ENCODE results near the gene STKLD1. TPM values are rescaled to one million over a fixed set of nuclear protein-coding genes. Genes with fewer than 3 reads are reported as not detected.

STKLD1 gene
- total RNA-seq, 3 donors from 2014 or later (not counting 1 experiment from before 2014, with no cell fraction given), result 0.53 to 2.9 (median 1.1) TPM

DNA sequence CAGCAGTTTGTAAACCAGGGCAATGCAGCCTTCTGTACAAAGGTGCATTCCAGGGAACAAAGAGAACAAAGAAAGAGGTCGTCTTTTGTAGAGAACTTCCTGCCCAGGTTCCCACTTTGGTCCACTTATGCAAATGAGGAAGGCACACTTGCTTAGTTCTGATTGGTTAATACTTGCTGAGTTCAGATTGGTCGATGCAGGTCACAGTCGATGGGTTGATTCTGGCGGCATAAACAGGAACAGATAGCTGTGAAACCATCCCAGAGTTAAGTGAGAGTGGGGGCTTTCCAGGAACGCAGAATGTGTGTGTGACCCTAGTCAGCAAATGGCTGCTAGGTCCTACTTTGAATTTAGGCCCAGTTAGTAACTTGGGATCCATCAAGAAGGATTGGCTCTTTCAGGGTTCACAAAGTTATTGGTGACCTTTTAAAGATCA lies 44.2 kb downstream of the STKLD1 start:
- no peaks in the 10 kb centered on the region for H3K9me3 ChIP-seq (ENCODE audit: control insufficient read depth, insufficient read depth, low read length)
- ATAC-seq (no peak), DNase-seq (peak in 1 of 2 donors; percentile 61)
- intact Hi-C loops (cut with micrococcal nuclease), result no loop called here
- peaks cover 35% of the 10 kb centered on the region for H3K4me1 ChIP-seq (ENCODE audit: control insufficient read depth, insufficient read depth, low read length)
- Mint-ChIP-seq H3K27me3 (ENCODE audit: low read depth in 2 of 2) (no peaks in the 10 kb centered on the region), H3K4me1 (peaks cover 33 to 40% of the 10 kb centered on the region in 2 donors), H3K4me3 (no peak overlapping the region), H3K9me3 (no peaks in the 10 kb centered on the region), H3K27ac (peak overlapping the region; percentile 28 to 42), H3K36me3 (no peaks in the 10 kb centered on the region)
- H3K36me3 ChIP-seq (ENCODE audit: control insufficient read depth, insufficient read depth, low read length), result peaks cover 3% of the 10 kb centered on the region
- TF ChIP-seq, protein P1, sequence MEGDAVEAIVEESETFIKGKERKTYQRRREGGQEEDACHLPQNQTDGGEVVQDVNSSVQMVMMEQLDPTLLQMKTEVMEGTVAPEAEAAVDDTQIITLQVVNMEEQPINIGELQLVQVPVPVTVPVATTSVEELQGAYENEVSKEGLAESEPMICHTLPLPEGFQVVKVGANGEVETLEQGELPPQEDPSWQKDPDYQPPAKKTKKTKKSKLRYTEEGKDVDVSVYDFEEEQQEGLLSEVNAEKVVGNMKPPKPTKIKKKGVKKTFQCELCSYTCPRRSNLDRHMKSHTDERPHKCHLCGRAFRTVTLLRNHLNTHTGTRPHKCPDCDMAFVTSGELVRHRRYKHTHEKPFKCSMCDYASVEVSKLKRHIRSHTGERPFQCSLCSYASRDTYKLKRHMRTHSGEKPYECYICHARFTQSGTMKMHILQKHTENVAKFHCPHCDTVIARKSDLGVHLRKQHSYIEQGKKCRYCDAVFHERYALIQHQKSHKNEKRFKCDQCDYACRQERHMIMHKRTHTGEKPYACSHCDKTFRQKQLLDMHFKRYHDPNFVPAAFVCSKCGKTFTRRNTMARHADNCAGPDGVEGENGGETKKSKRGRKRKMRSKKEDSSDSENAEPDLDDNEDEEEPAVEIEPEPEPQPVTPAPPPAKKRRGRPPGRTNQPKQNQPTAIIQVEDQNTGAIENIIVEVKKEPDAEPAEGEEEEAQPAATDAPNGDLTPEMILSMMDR (IDR thresholded peaks at IDR 0.05), result no peak
- WGBS (ENCODE audit: insufficient coverage), result 38% methylated on average over 5 of the region's 5 CpGs
- H3K4me3 ChIP-seq (ENCODE audit: low read length), result no peak overlapping the region
- H3K27ac ChIP-seq (ENCODE audit: low read length), result peak overlapping the region; percentile 76
- no peaks in the 10 kb centered on the region for H3K27me3 ChIP-seq (ENCODE audit: control insufficient read depth, insufficient read depth, low read length)

DNA sequence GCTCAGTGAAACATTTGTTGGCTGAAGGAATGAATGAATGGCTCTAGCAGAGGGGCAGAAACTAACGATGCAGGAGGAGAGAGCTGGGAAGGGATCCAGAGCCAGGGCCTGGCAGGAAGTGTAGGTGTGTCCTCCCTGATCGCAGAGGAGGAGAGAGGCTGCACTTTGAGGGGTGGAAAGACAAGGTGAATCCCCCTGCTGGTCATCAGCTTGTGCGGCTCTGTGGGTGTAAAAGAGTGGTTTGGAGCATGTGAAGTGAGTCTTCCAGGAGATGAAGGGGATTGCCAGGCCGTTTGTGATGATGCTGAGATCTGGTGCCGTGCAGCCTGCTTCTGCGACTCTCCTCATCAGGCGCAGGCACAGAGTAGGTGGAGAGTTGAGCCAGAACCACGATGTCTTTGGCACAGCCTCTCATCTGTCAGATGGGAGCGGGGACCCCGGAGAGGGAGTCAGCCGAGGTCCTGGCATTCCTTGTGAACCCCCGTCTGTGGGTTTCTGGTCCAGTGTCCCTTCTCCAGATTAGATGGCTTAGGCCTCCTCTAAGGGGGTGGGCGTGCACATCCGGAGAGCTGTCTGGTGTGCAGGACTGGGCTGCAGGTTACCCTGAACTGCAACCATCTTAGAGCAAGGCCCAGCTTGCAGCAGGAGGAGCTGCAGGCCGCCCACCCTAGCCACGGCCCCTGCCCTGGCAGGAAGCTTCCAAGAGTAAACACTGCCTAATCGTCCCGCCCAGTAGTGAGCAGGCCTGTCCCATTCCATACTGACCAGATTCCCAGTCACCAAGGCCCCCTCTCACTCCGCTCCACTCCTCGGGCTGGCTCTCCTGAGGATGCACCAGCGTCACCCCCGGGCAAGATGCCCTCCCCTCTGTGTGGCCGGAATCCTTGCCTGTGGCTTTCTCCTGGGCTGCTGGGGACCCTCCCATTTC lies 45.7 kb downstream of the STKLD1 start, which contains the start of gene ADAMTS13:
Gene ADAMTS13 (plus strand): TSS at position 753 of the 928 bp plus-strand sequence. CDS start 77 bp downstream, at position 830.
- no peak within 1 kb of the TSS for H3K4me3 ChIP-seq (ENCODE audit: low read length)
- intact Hi-C loops (cut with micrococcal nuclease), result no loop called here
- ATAC-seq, result peak in 1 of 3 donors; percentile 8
- Mint-ChIP-seq H3K27me3 (ENCODE audit: low read depth in 2 of 2) (peaks cover 2 to 7% of the 10 kb centered on the region in 2 donors), H3K27ac (peak within 1 kb of the TSS in 1 of 2 donors; percentile 17), H3K4me1 (peaks cover 21 to 26% of the 10 kb centered on the region in 2 donors), H3K36me3 (no peaks in the 10 kb centered on the region), H3K4me3 (peak within 1 kb of the TSS; percentile 13), H3K9me3 (no peaks in the 10 kb centered on the region)
- DNase-seq, result peak in 1 of 2 donors; percentile 62
- no peaks in the 10 kb centered on the region for H3K27me3 ChIP-seq (ENCODE audit: control insufficient read depth, insufficient read depth, low read length)
- no peak within 1 kb of the TSS for H3K27ac ChIP-seq (ENCODE audit: low read length)
- peaks cover 20% of the 10 kb centered on the region for H3K4me1 ChIP-seq (ENCODE audit: control insufficient read depth, insufficient read depth, low read length)
- no peaks in the 10 kb centered on the region for H3K9me3 ChIP-seq (ENCODE audit: control insufficient read depth, insufficient read depth, low read length)
- WGBS (ENCODE audit: insufficient coverage), result 71% methylated on average over 23 of the region's 23 CpGs
- TF ChIP-seq, protein P1 (IDR thresholded peaks at IDR 0.05), result no peak
- no peaks in the 10 kb centered on the region for H3K36me3 ChIP-seq (ENCODE audit: control insufficient read depth, insufficient read depth, low read length)

DNA sequence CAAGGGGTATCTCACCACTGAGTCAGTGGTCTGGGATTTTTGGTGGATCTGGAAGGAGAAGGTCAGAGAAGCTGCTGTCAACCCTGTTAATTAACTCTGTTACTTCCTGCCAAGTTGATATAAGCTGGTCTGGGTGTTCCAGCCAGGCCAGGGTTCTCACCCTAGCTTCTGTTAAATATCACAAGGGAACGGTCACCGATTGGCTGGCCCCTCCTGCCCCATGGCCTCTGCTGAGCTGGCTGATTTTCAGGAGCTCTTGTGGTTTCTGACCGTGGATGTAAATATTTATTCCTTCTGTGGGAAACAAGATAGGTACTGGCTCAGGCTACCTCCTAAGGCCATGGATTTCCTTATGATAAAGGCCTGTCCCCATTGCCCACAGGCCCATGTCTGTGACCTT lies 47.0 kb downstream of the STKLD1 start:
- no peak overlapping the region for H3K4me3 ChIP-seq (ENCODE audit: low read length)
- TF ChIP-seq, protein P1 (IDR thresholded peaks at IDR 0.05), result no peak
- H3K4me1 ChIP-seq (ENCODE audit: control insufficient read depth, insufficient read depth, low read length), result peaks cover 16% of the 10 kb centered on the region
- no peak for ATAC-seq
- Mint-ChIP-seq H3K27ac (no peak overlapping the region), H3K4me1 (peaks cover 11 to 13% of the 10 kb centered on the region in 2 donors), H3K36me3 (no peaks in the 10 kb centered on the region), H3K9me3 (no peaks in the 10 kb centered on the region), H3K27me3 (ENCODE audit: low read depth in 2 of 2) (peaks cover 8 to 19% of the 10 kb centered on the region in 2 donors), H3K4me3 (no peak overlapping the region)
- intact Hi-C loops (cut with micrococcal nuclease), result no loop called here
- no peak for DNase-seq
- no peaks in the 10 kb centered on the region for H3K9me3 ChIP-seq (ENCODE audit: control insufficient read depth, insufficient read depth, low read length)
- H3K27me3 ChIP-seq (ENCODE audit: control insufficient read depth, insufficient read depth, low read length), result peaks cover 8% of the 10 kb centered on the region
- H3K27ac ChIP-seq (ENCODE audit: low read length), result no peak overlapping the region
- H3K36me3 ChIP-seq (ENCODE audit: control insufficient read depth, insufficient read depth, low read length), result no peaks in the 10 kb centered on the region
- 87% methylated on average over 3 of the region's 3 CpGs for WGBS (ENCODE audit: insufficient coverage)
